H1 (cell line): ENCODE measurements around the gene SH3PXD2A. TPM values are rescaled to one million over a fixed set of nuclear protein-coding genes. Genes with fewer than 3 reads are reported as not detected.

ENCODE experiments used
- CTCF ChIA-PET: fragments of 300-600 bp; sonication (Branson Sonifier 250); formaldehyde crosslinking; loops from one replicate; lab custom pipeline; 2021; ENCODE audit not compliant: partially characterized antibody; lab: Charles Lee
- POLR2A ChIA-PET: fragments of 300-600 bp; sonication (Branson Sonifier 250); formaldehyde crosslinking; loops from one replicate; lab custom pipeline; 2021; ENCODE audit warnings: inconsistent platforms; ENCODE audit not compliant: partially characterized antibody; lab: Charles Lee
- DNase-seq, 2 experiments: peaks; one replicate each; pipeline versions ENCODE4 v3.0.0 to v3.0.0-alpha.2; 2010 to 2022; ENCODE audit warnings: low spot score in 2 of 2, low read depth in 1 of 2, mixed read lengths in 1 of 2
- FAIRE-seq: peaks from 2 replicates; lab custom pipeline; 2011; peaks lifted over from hg19 to GRCh38; lab: Jason Lieb, UNC
- H2AFZ ChIP-seq: 2 replicates; pipeline ENCODE4 v1.8.1; 2012; ENCODE audit warnings: low read length, inconsistent platforms
- H2AK5ac ChIP-seq: 2 replicates; pipeline ENCODE4 v1.6.1; 2013; ENCODE audit warnings: low read depth, low read length
- H2BK120ac ChIP-seq: replicated peaks from 2 replicates; pipeline ENCODE3; 2013; ENCODE audit warnings: low read depth, low read length, inconsistent platforms
- H2BK12ac ChIP-seq: 2 replicates; pipeline ENCODE4 v1.6.1; 2013; ENCODE audit warnings: low read depth, low read length
- H2BK15ac ChIP-seq: 2 replicates; pipeline ENCODE4 v1.6.1; 2013; ENCODE audit warnings: low read length
- H2BK20ac ChIP-seq: 2 replicates; pipeline ENCODE4 v1.6.1; 2013; ENCODE audit warnings: low read length
- H2BK5ac ChIP-seq: 2 replicates; pipeline ENCODE4 v1.6.1; 2013; ENCODE audit warnings: low read depth, low read length
- H3K14ac ChIP-seq: 2 replicates; pipeline ENCODE4 v1.6.1; 2013; ENCODE audit warnings: inconsistent platforms; ENCODE audit not compliant: insufficient read length
- H3K18ac ChIP-seq: 2 replicates; pipeline ENCODE4 v1.6.1; 2013; ENCODE audit warnings: low read length; ENCODE audit errors: extremely low read depth
- H3K23ac ChIP-seq: 2 replicates; pipeline ENCODE4 v1.6.1; 2013; ENCODE audit warnings: inconsistent platforms; ENCODE audit not compliant: insufficient read length
- H3K23me2 ChIP-seq: 2 replicates; pipeline ENCODE4 v1.6.1; 2013; ENCODE audit warnings: low read depth, low read length
- H3K27ac ChIP-seq: 2 replicates; pipeline ENCODE4 v1.6.1; 2011; ENCODE audit warnings: low read depth, low read length, inconsistent platforms
- H3K27me3 ChIP-seq, 4 experiments: replicated peaks in 1 of 4; 1 replicate in 1 of 4; 2 replicates in 3 of 4; pipeline versions ENCODE4 v1.6.1 to v1.8.1; 2011 to 2013; ENCODE audit warnings: low read length in 3 of 4, mild to moderate bottlenecking in 3 of 4, inconsistent platforms in 2 of 4, mixed read lengths in 2 of 4, moderate library complexity in 1 of 4; ENCODE audit not compliant: control insufficient read depth in 3 of 4, insufficient read depth in 3 of 4; ENCODE audit errors: extremely low read depth in 1 of 4
- H3K36me3 ChIP-seq, 4 experiments: 2 replicates each; pipeline versions ENCODE4 v1.6.1 to v1.8.1; 2011 to 2013; ENCODE audit warnings: mild to moderate bottlenecking in 4 of 4, low read length in 3 of 4, moderate library complexity in 2 of 4, control low read depth in 1 of 4, inconsistent platforms in 1 of 4; ENCODE audit not compliant: insufficient read depth in 4 of 4, control insufficient read depth in 2 of 4
- H3K4ac ChIP-seq: replicated peaks from 2 replicates; pipeline ENCODE3; 2013; ENCODE audit warnings: low read length, low read depth, mixed read lengths, inconsistent platforms; ENCODE audit not compliant: insufficient read length
- H3K4me1 ChIP-seq, 4 experiments: replicated peaks in 1 of 4; 1 replicate in 1 of 4; 2 replicates in 3 of 4; pipeline versions ENCODE4 v1.6.1 to v1.8.1; 2011 to 2013; ENCODE audit warnings: low read length in 3 of 4, inconsistent platforms in 2 of 4, mixed read lengths in 1 of 4; ENCODE audit not compliant: insufficient read depth in 4 of 4, control insufficient read depth in 3 of 4
- H3K4me2 ChIP-seq, 2 experiments: 2 replicates each; pipeline versions ENCODE4 v1.6.1 to v1.8.1; 2011 to 2013; ENCODE audit warnings: low read depth in 2 of 2, low read length in 2 of 2, control low read depth in 1 of 2, inconsistent platforms in 1 of 2, mild to moderate bottlenecking in 1 of 2; ENCODE audit not compliant: insufficient read depth in 1 of 2
- H3K4me3 ChIP-seq, 4 experiments: fragments of 200-600, 300-600 bp in 1 of 4; sonication (generic), shearing (Covaris generic), sonication (Bioruptor Twin) in 1 of 4; 2 replicates each; pipeline versions ENCODE4 v1.5.1 to v1.8.1; 2011 to 2016; ENCODE audit warnings: low read length in 4 of 4, low read depth in 3 of 4, control low read depth in 2 of 4, inconsistent platforms in 2 of 4, mild to moderate bottlenecking in 2 of 4, mixed read lengths in 1 of 4, moderate library complexity in 1 of 4; ENCODE audit not compliant: insufficient read depth in 2 of 4; ENCODE audit errors: extremely low read depth in 1 of 4
- H3K56ac ChIP-seq: replicated peaks from 2 replicates; pipeline ENCODE3; 2013; ENCODE audit warnings: low read depth, mild to moderate bottlenecking, mixed read lengths, low read length, inconsistent platforms; ENCODE audit not compliant: insufficient read length
- H3K79me1 ChIP-seq: 2 replicates; pipeline ENCODE4 v1.6.1; 2013; ENCODE audit warnings: low read depth, low read length, control low read depth
- H3K79me2 ChIP-seq, 2 experiments: 2 replicates each; pipeline versions ENCODE4 v1.6.1 to v1.8.1; 2012 to 2013; ENCODE audit warnings: low read length in 2 of 2, mild to moderate bottlenecking in 2 of 2, inconsistent platforms in 1 of 2; ENCODE audit not compliant: insufficient read depth in 2 of 2, control insufficient read depth in 1 of 2
- H3K9ac ChIP-seq, 4 experiments: replicated peaks in 1 of 4; 1 replicate in 1 of 4; 2 replicates in 3 of 4; pipeline versions ENCODE4 v1.6.1 to v1.8.1; 2011 to 2013; ENCODE audit warnings: low read depth in 3 of 4, low read length in 3 of 4, control low read depth in 2 of 4, mild to moderate bottlenecking in 2 of 4, moderate library complexity in 2 of 4, inconsistent platforms in 1 of 4; ENCODE audit errors: extremely low read depth in 1 of 4
- H3K9me3 ChIP-seq, 2 experiments: 2 replicates each; pipeline versions ENCODE4 v1.6.1 to v1.8.1; 2012 to 2013; ENCODE audit warnings: mild to moderate bottlenecking in 2 of 2, moderate library complexity in 2 of 2, control low read depth in 1 of 2, inconsistent platforms in 1 of 2, low read depth in 1 of 2, low read length in 1 of 2, mixed read lengths in 1 of 2; ENCODE audit not compliant: insufficient read depth in 2 of 2
- H4K20me1 ChIP-seq, 2 experiments: replicated peaks in 1 of 2; 2 replicates each; pipeline versions ENCODE3 to v1.8.1; 2011 to 2013; ENCODE audit warnings: inconsistent platforms in 2 of 2, low read length in 2 of 2, mild to moderate bottlenecking in 1 of 2; ENCODE audit not compliant: insufficient read depth in 2 of 2, control insufficient read depth in 1 of 2
- H4K5ac ChIP-seq: 2 replicates; pipeline ENCODE4 v1.6.1; 2013; ENCODE audit warnings: low read length, low read depth, mixed read lengths, inconsistent platforms; ENCODE audit not compliant: insufficient read length
- H4K8ac ChIP-seq: 2 replicates; pipeline ENCODE4 v1.8.0; 2013; ENCODE audit warnings: mild to moderate bottlenecking, moderate library complexity, low read length, inconsistent platforms; ENCODE audit not compliant: insufficient read depth; ENCODE audit errors: extremely low read depth
- H4K91ac ChIP-seq: replicated peaks from 2 replicates; pipeline ENCODE3; 2013; ENCODE audit warnings: low read length, mixed read lengths, inconsistent platforms; ENCODE audit not compliant: insufficient read length
- ATF3 ChIP-seq: IDR thresholded peaks from 2 replicates; pipeline ENCODE4 v1.6.1; 2011; ENCODE audit warnings: low read depth, mild to moderate bottlenecking, low read length; ENCODE audit not compliant: insufficient read depth
- CTBP2 ChIP-seq: IDR thresholded peaks from 2 replicates; pipeline ENCODE4 v1.7.0; 2011; ENCODE audit warnings: borderline replicate concordance, mild to moderate bottlenecking, moderate library complexity, mixed read lengths, low read length; ENCODE audit not compliant: insufficient read depth, insufficient read length
- EZH2 ChIP-seq: fragments of 200-600 bp; sonication (generic); IDR thresholded peaks from 2 replicates; pipeline ENCODE4 v1.7.1; 2012; ENCODE audit warnings: low read depth, mild to moderate bottlenecking, moderate library complexity, low read length, inconsistent platforms; ENCODE audit not compliant: severe bottlenecking
- GTF2F1 ChIP-seq: IDR thresholded peaks from 2 replicates; pipeline ENCODE4 v1.6.1; 2012; ENCODE audit warnings: low read depth, low read length, improper control_type of control experiment, borderline replicate concordance
- JUN ChIP-seq: IDR thresholded peaks from 2 replicates; pipeline ENCODE4 v1.6.1; 2011; ENCODE audit warnings: low read depth, mild to moderate bottlenecking, improper control_type of control experiment, low read length
- MAX ChIP-seq: IDR thresholded peaks from 2 replicates; pipeline ENCODE4 v1.6.1; 2012; ENCODE audit warnings: inconsistent platforms
- POU5F1 ChIP-seq: IDR thresholded peaks from 2 replicates; pipeline ENCODE4 v1.6.1; 2011; ENCODE audit warnings: low read depth, mild to moderate bottlenecking, low read length, moderate library complexity
- SAP30 ChIP-seq: fragments of 300-600 bp; sonication (generic); IDR thresholded peaks from 2 replicates; pipeline ENCODE4 v1.7.1; 2012; ENCODE audit warnings: low read length, moderate library complexity, mild to moderate bottlenecking, inconsistent platforms; ENCODE audit not compliant: insufficient read depth, insufficient replicate concordance
- SP1 ChIP-seq: IDR thresholded peaks from 2 replicates; pipeline ENCODE4 v1.6.1; 2011; ENCODE audit warnings: low read depth, low read length
- SRF ChIP-seq: IDR thresholded peaks from 2 replicates; pipeline ENCODE4 v1.6.1; 2011; ENCODE audit warnings: mild to moderate bottlenecking, low read depth, low read length, moderate library complexity
- TAF1 ChIP-seq: IDR thresholded peaks from 2 replicates; pipeline ENCODE4 v1.6.1; 2011; ENCODE audit warnings: mild to moderate bottlenecking, low read depth, low read length
- ZNF274 ChIP-seq: IDR thresholded peaks from 2 replicates; pipeline ENCODE4 v1.7.0; 2012; ENCODE audit warnings: low read length, borderline replicate concordance; ENCODE audit errors: extremely low read depth
- WGBS, 2 experiments: shearing (Covaris generic) in 1 of 2; methylation state at CpG; one replicate each; pipeline versions ENCODE4 v1.1.6 to v1.1.7; 2013 to 2015; ENCODE audit warnings: low lambda C conversion rate in 2 of 2, mixed read lengths in 2 of 2, inconsistent platforms in 1 of 2, low coverage in 1 of 2, missing lambda C conversion rate in 1 of 2; ENCODE audit not compliant: insufficient replicate concordance in 2 of 2, insufficient coverage in 1 of 2, insufficient read length in 1 of 2; ENCODE audit errors: extremely low coverage in 1 of 2, missing lambda C conversion rate in 1 of 2; 5-methylcytosine and 5-hydroxymethylcytosine counted together
- polyA plus RNA-seq, 7 experiments: library from polyadenylated mRNA; depleted of rRNA in 3 of 7; stranded (reverse) in 5 of 7; unstranded in 2 of 7; fragments of >200 nt in 5 of 7; fragments of 200-250 nt in 2 of 7; gene quantifications; 1 replicate in 5 of 7; 2 replicates in 1 of 7; 4 replicates in 1 of 7; pipeline versions ENCODE4 v1.2.1 to v1.2.3, GENCODE V29; 2011 to 2013; ENCODE audit warnings: missing spikeins in 2 of 7, mixed read lengths in 2 of 7
- total RNA-seq: library from RNA; stranded (reverse); fragmentation: NEBNext Ultra II Directional; extraction: Animal tissue kit (Norgen Biotek cat#: 25700); gene quantifications from 2 replicates; pipeline ENCODE4 v1.2.1, GENCODE V29; 2021

Gene SH3PXD2A
- total and polyA plus RNA-seq, 2 of the 8 experiments (the other 6 are each of a cell fraction or from before 2014, with no cell fraction given): 5.4 to 16.3 TPM

GRCh38 chr10:103828587-103829197 lies 26.7 kb downstream of the SH3PXD2A start:
- Histone ChIP-seq H2BK5ac (no peak overlapping the region), H3K56ac (no peak overlapping the region), H3K9ac (no peak overlapping the region), H2AK5ac (no peak overlapping the region), H3K23ac (no peak overlapping the region), H4K91ac (peak overlapping the region; percentile 12), H4K8ac (no peak overlapping the region), H3K79me1 (no peaks in the 10 kb centered on the region), H2BK20ac (no peak overlapping the region), H3K23me2 (no peaks in the 10 kb centered on the region), H3K14ac (no peak overlapping the region), H2BK12ac (no peak overlapping the region), H3K18ac (no peak overlapping the region), H3K27me3 (no peaks in the 10 kb centered on the region), H3K4ac (no peak overlapping the region), H2BK120ac (no peak overlapping the region), H3K36me3 (no peaks in the 10 kb centered on the region), H3K79me2 (no peaks in the 10 kb centered on the region), H3K4me2 (no peak overlapping the region), H3K27ac (no peak overlapping the region), H2BK15ac (peak overlapping the region; percentile 88; the same call in 1 of the 2 replicates), H3K4me3 (no peak overlapping the region), H2AFZ (no peak overlapping the region), H4K5ac (no peak overlapping the region), H3K4me1 (peaks cover 0 to 7% (median 2%) of the 10 kb centered on the region in 4 experiments; a peak in 3 of 7 replicates), H4K20me1 (no peaks in the 10 kb centered on the region), H3K9me3 (0 out of 4 replicates have a peak, but pooled peaks cover 0 to 5% of the 10 kb centered on the region in 2 experiments)
- FAIRE-seq: no peak
- 94% methylated on average over 7 of the region's 7 CpGs; no CpG with 5 or more reads in 1 of the 2 experiments for WGBS, 2 experiments
- no peak for DNase-seq
- ChIA-PET POLR2A (no interaction called here), CTCF (interaction anchor here (0.6 to 2.4 kb wide), 7 partner anchors 15 to 477 kb away, joined by 3 to 20 read pairs (median 3); no protein-coding TSS in a partner anchor)
- TF ChIP-seq POU5F1: no peak
- no peak for TF ChIP-seq SAP30
- no peak for TF ChIP-seq EZH2
- no peak for TF ChIP-seq SP1
- no peak for TF ChIP-seq MAX
- TF ChIP-seq CTBP2: no peak
- TF ChIP-seq ZNF274: no peak
- TF ChIP-seq ATF3: no peak
- TF ChIP-seq TAF1: no peak
- no peak for TF ChIP-seq GTF2F1
- TF ChIP-seq SRF: no peak
- TF ChIP-seq JUN: no peak
